HEK293 (cell line): ENCODE measurements around the gene CLDN19.

Experiments
- CTCF ChIA-PET: fragments of 350-600 bp; formaldehyde crosslinking; extraction: SDS; loops from one replicate; lab custom pipeline; 2021; ENCODE audit warnings: antibody characterized with exemption; lab: Yijun Ruan, JAX
- POLR2A ChIA-PET: fragments of 300-600 bp; formaldehyde crosslinking; extraction: SDS; loops from one replicate; lab custom pipeline; 2020; ENCODE audit warnings: antibody characterized with exemption, inconsistent platforms; lab: Yijun Ruan, JAX
- H3K27ac ChIP-seq: fragments of 200-500 bp; sonication (Bioruptor generic); 2 replicates; pipeline ENCODE4 v1.5.1; 2014; ENCODE audit warnings: low read depth, low read length, control low read depth, inconsistent platforms; ENCODE audit errors: extremely low read depth
- H3K36me3 ChIP-seq, 2 experiments: fragments of 200-500 bp in 1 of 2; sonication (Bioruptor generic) in 1 of 2; 1 replicate in 1 of 2; 2 replicates in 1 of 2; pipeline ENCODE4 v1.5.1; 2014 to 2017; ENCODE audit warnings: inconsistent platforms in 2 of 2, low read length in 2 of 2; ENCODE audit not compliant: control insufficient read depth in 2 of 2, insufficient read depth in 1 of 2
- H3K4me1 ChIP-seq: fragments of 200-500 bp; sonication (Bioruptor generic); 2 replicates; pipeline ENCODE4 v1.5.1; 2014; ENCODE audit warnings: mild to moderate bottlenecking, low read length, inconsistent platforms; ENCODE audit not compliant: control insufficient read depth, insufficient read depth
- H3K4me3 ChIP-seq: 2 replicates; pipeline ENCODE4 v1.5.1; 2011; ENCODE audit warnings: low read depth, mild to moderate bottlenecking, control low read depth, low read length, moderate library complexity
- H3K9me3 ChIP-seq: fragments of 200-500 bp; sonication (Bioruptor generic); 2 replicates; pipeline ENCODE4 v1.5.1; 2014; ENCODE audit warnings: low read depth, low read length, inconsistent platforms; ENCODE audit not compliant: control insufficient read depth, insufficient read depth
- HOXA7 ChIP-seq: sonication (generic); formaldehyde crosslinking; IDR thresholded peaks from 2 replicates; pipeline ENCODE4 v1.8.1; 2022; ENCODE audit warnings: missing genetic modification reagents, borderline replicate concordance
- TSHZ1 ChIP-seq: fragments of 450-650 bp; formaldehyde crosslinking; IDR thresholded peaks from 2 replicates; pipeline ENCODE4 v1.5.1; 2016; ENCODE audit warnings: missing biosample characterization, missing genetic modification characterization, borderline replicate concordance
- ZBTB7A ChIP-seq: fragments of 450-650 bp; formaldehyde crosslinking; IDR thresholded peaks from 2 replicates; pipeline ENCODE4 v1.5.1; 2016; ENCODE audit warnings: low read depth, missing biosample characterization, missing genetic modification characterization
- ZNF155 ChIP-seq: fragments of 450-650 bp; formaldehyde crosslinking; IDR thresholded peaks from 2 replicates; pipeline ENCODE4 v1.5.1; 2016; ENCODE audit warnings: missing biosample characterization, missing genetic modification characterization
- ZNF266 ChIP-seq: fragments of 450-650 bp; formaldehyde crosslinking; IDR thresholded peaks from 2 replicates; pipeline ENCODE4 v1.5.1; 2016; ENCODE audit warnings: missing biosample characterization, missing genetic modification characterization, low read depth
- ZNF280D ChIP-seq: fragments of 450-650 bp; formaldehyde crosslinking; IDR thresholded peaks from 2 replicates; pipeline ENCODE4 v1.5.1; 2016; ENCODE audit warnings: missing biosample characterization, missing genetic modification characterization
- ZNF362 ChIP-seq: fragments of 450-650 bp; formaldehyde crosslinking; IDR thresholded peaks from 2 replicates; pipeline ENCODE4 v1.5.1; 2016; ENCODE audit warnings: missing biosample characterization, missing genetic modification characterization
- ZNF426 ChIP-seq: fragments of 450-650 bp; formaldehyde crosslinking; IDR thresholded peaks from 2 replicates; pipeline ENCODE4 v1.5.1; 2017; ENCODE audit warnings: missing biosample characterization, missing genetic modification characterization, mild to moderate bottlenecking, inconsistent platforms, moderate library complexity
- ZNF488 ChIP-seq: fragments of 450-650 bp; formaldehyde crosslinking; IDR thresholded peaks from 2 replicates; pipeline ENCODE4 v1.5.1; 2016; ENCODE audit warnings: missing biosample characterization, missing genetic modification characterization
- ZNF529 ChIP-seq: fragments of 450-650 bp; formaldehyde crosslinking; IDR thresholded peaks from 2 replicates; pipeline ENCODE4 v1.5.1; 2017; ENCODE audit warnings: missing genetic modification characterization, missing biosample characterization; ENCODE audit not compliant: insufficient replicate concordance
- ZNF544 ChIP-seq: fragments of 450-650 bp; formaldehyde crosslinking; IDR thresholded peaks from 2 replicates; pipeline ENCODE4 v1.5.0; 2017; ENCODE audit warnings: missing biosample characterization, missing genetic modification characterization
- ZNF571 ChIP-seq: fragments of 450-650 bp; formaldehyde crosslinking; IDR thresholded peaks from 2 replicates; pipeline ENCODE4 v1.5.0; 2017; ENCODE audit warnings: missing biosample characterization, missing genetic modification characterization
- ZNF596 ChIP-seq: fragments of 450-650 bp; IDR thresholded peaks from 2 replicates; pipeline ENCODE4 v1.5.0; 2018; ENCODE audit warnings: missing biosample characterization, mild to moderate bottlenecking, missing genetic modification characterization, moderate library complexity
- ZNF610 ChIP-seq: fragments of 450-650 bp; formaldehyde crosslinking; IDR thresholded peaks from 2 replicates; pipeline ENCODE4 v1.5.1; 2016; ENCODE audit warnings: missing biosample characterization, missing genetic modification characterization, borderline replicate concordance
- ZNF670 ChIP-seq: fragments of 450-650 bp; formaldehyde crosslinking; IDR thresholded peaks from 2 replicates; pipeline ENCODE4 v1.5.1; 2016; ENCODE audit warnings: missing biosample characterization, missing genetic modification characterization, low read depth
- ZNF776 ChIP-seq: fragments of 450-650 bp; formaldehyde crosslinking; IDR thresholded peaks from 2 replicates; pipeline ENCODE4 v1.5.0; 2017; ENCODE audit warnings: missing biosample characterization, missing genetic modification characterization, borderline replicate concordance
- ZSCAN16 ChIP-seq: fragments of 450-650 bp; formaldehyde crosslinking; IDR thresholded peaks from 2 replicates; pipeline ENCODE4 v1.5.1; 2016; ENCODE audit warnings: missing biosample characterization, missing genetic modification characterization

CLDN19 gene

GRCh38 chr1:42746436-42747105, 6.5 kb upstream of the CLDN19 start:
- H3K27ac ChIP-seq, result no peak overlapping the region
- H3K4me3 ChIP-seq, result no peak overlapping the region
- TF ChIP-seq ZNF488 (tag by site-specific recombination), result no peak
- TF ChIP-seq ZNF596 (tag by site-specific recombination), result no peak
- no peak for TF ChIP-seq HOXA7
- TF ChIP-seq ZNF776 (tag by site-specific recombination), result no peak
- TF ChIP-seq ZBTB7A (tag by site-specific recombination), result no peak
- no peak for TF ChIP-seq ZNF610 (tag by site-specific recombination)
- TF ChIP-seq ZNF155 (tag by site-specific recombination), result no peak
- TF ChIP-seq ZNF544 (tag by site-specific recombination), result no peak
- TF ChIP-seq ZSCAN16, result no peak
- TF ChIP-seq ZNF266 (tag by site-specific recombination), result no peak
- TF ChIP-seq ZNF670, result no peak
- no peak for TF ChIP-seq ZNF426 (tag by site-specific recombination)
- no peak for TF ChIP-seq ZNF280D (tag by site-specific recombination)
- TF ChIP-seq ZNF529 (tag by site-specific recombination), result no peak
- no peak for TF ChIP-seq TSHZ1 (tag by site-specific recombination)
- no peak for TF ChIP-seq ZNF362 (tag by site-specific recombination)
- no peak for TF ChIP-seq ZNF571
- TF ChIP-seq, all 188 proteins: peak for 0
- ChIA-PET POLR2A (no interaction called here), CTCF (interaction anchor here (0.6 to 2.0 kb wide), 15 partner anchors 9 to 1669 kb away, joined by 3 to 6 read pairs (median 3); no protein-coding TSS in a partner anchor)
- Histone ChIP-seq H3K36me3 (peaks cover 0 to 52% of the 10 kb centered on the region in 2 experiments; a peak in 2 of 3 replicates), H3K4me1 (no peaks in the 10 kb centered on the region), H3K9me3 (no peaks in the 10 kb centered on the region)
